K562 (cell line): Measurements from ENCODE around the gene PHB1.
"Not testable (repeated sequence)": the region's sequence is repeated elsewhere in the genome, so short reads cannot be mapped to it uniquely, and the experiment has no call there.

Experiments used
- BHLHE40 ChIP-seq: IDR thresholded peaks from 2 replicates; pipeline ENCODE4 v1.6.1; 2011; ENCODE audit warnings: low read length, improper control_type of control experiment
- CTCF ChIP-seq, 3 experiments: IDR thresholded peaks in 2 of 3; conservative IDR thresholded peaks in 1 of 3; 2 replicates each; pipeline ENCODE4 v1.5.1; 2011 to 2012; ENCODE audit warnings: low read length in 3 of 3, mild to moderate bottlenecking in 3 of 3, control low read depth in 2 of 3, improper control_type of control experiment in 1 of 3, inconsistent platforms in 1 of 3, low read depth in 1 of 3, mixed read lengths in 1 of 3, moderate library complexity in 1 of 3; ENCODE audit not compliant: insufficient read depth in 2 of 3
- E2F4 ChIP-seq: sonication (generic); formaldehyde crosslinking; IDR thresholded peaks from 2 replicates; pipeline ENCODE4 v1.8.0; 2022; ENCODE audit warnings: mild to moderate bottlenecking, low read depth, missing genetic modification reagents
- ELF4 ChIP-seq: fragments of 450-650 bp; formaldehyde crosslinking; IDR thresholded peaks from 2 replicates; pipeline ENCODE4 v1.4.0; 2022; ENCODE audit warnings: missing genetic modification characterization
- EZH2 ChIP-seq: IDR thresholded peaks from 2 replicates; pipeline ENCODE4 v1.6.1; 2012; ENCODE audit warnings: low read depth, mild to moderate bottlenecking, inconsistent platforms, low read length, borderline replicate concordance
- HEY1 ChIP-seq: fragments of 250-450 bp; sonication (Bioruptor Pico); IDR thresholded peaks from 2 replicates; pipeline ENCODE4 v1.5.0; 2020; ENCODE audit warnings: mild to moderate bottlenecking, moderate library complexity, borderline replicate concordance
- IRF2 ChIP-seq: sonication (generic); formaldehyde crosslinking; IDR thresholded peaks from 2 replicates; pipeline ENCODE4 v1.8.1; 2022; ENCODE audit warnings: mild to moderate bottlenecking, missing genetic modification reagents
- MED1 ChIP-seq: sonication (generic); formaldehyde crosslinking; IDR thresholded peaks from 2 replicates; pipeline ENCODE4 v1.8.1; 2023; ENCODE audit warnings: missing genetic modification reagents, borderline replicate concordance
- PHF21A ChIP-seq: fragments of 450-650 bp; IDR thresholded peaks from 2 replicates; pipeline ENCODE4 v1.6.1; 2017; ENCODE audit warnings: low read depth, borderline replicate concordance
- RAD51 ChIP-seq: fragments of 450-650 bp; IDR thresholded peaks from 2 replicates; pipeline ENCODE4 v1.7.1; 2016; ENCODE audit warnings: low read depth, mild to moderate bottlenecking, borderline replicate concordance
- SP2 ChIP-seq: IDR thresholded peaks from 2 replicates; pipeline ENCODE4 v1.6.1; 2011; ENCODE audit warnings: mild to moderate bottlenecking, low read depth, low read length, moderate library complexity; ENCODE audit not compliant: poor library complexity, severe bottlenecking; ENCODE audit errors: extremely low read depth
- TAF1 ChIP-seq: IDR thresholded peaks from 2 replicates; pipeline ENCODE4 v1.6.1; 2011; ENCODE audit warnings: mild to moderate bottlenecking, low read length, moderate library complexity; ENCODE audit not compliant: insufficient read depth, control insufficient read depth, severe bottlenecking; ENCODE audit errors: extremely low read depth
- ZNF140 ChIP-seq: fragments of 250-450 bp; sonication (Bioruptor Pico); IDR thresholded peaks from 2 replicates; pipeline ENCODE4 v1.8.0; 2021; ENCODE audit warnings: moderate library complexity, mild to moderate bottlenecking, inconsistent platforms
- ZNF232 ChIP-seq: sonication (generic); formaldehyde crosslinking; IDR thresholded peaks from 2 replicates; pipeline ENCODE4 v1.8.0; 2022; ENCODE audit warnings: mild to moderate bottlenecking, missing genetic modification reagents

GRCh38 chr17:49389514-49390347 lies 25.0 kb downstream of the PHB1 start:
- not testable (repeated sequence) for TF ChIP-seq HEY1; RAD51; IRF2 (CRISPR knock-in tag); SP2; TAF1; ZNF140 (CRISPR knock-in tag); CTCF (IDR thresholded peaks at IDR 0.05 in 2 of 3, conservative IDR thresholded peaks at IDR 0.05 in 1 of 3; ENCODE audit: insufficient read depth in 2 of 3, low read depth in 1 of 3, low read length in 3 of 3); ELF4 (CRISPR knock-in tag); EZH2; MED1 (CRISPR knock-in tag); E2F4; PHF21A; BHLHE40; ZNF232 (CRISPR knock-in tag)
